Colon (tissue), 2 donors: Measurements from ENCODE around the gene KLHL28.
"Not testable (repeated sequence)": the region's sequence is repeated elsewhere in the genome, so short reads cannot be mapped to it uniquely, and the experiment has no call there.

Experiments used
- FAIRE-seq: peaks from 2 replicates; lab custom pipeline; 2012; peaks lifted over from hg19 to GRCh38; lab: Jason Lieb, UNC
- donor health status: control.
- donor health status: control.

Gene KLHL28

DNA sequence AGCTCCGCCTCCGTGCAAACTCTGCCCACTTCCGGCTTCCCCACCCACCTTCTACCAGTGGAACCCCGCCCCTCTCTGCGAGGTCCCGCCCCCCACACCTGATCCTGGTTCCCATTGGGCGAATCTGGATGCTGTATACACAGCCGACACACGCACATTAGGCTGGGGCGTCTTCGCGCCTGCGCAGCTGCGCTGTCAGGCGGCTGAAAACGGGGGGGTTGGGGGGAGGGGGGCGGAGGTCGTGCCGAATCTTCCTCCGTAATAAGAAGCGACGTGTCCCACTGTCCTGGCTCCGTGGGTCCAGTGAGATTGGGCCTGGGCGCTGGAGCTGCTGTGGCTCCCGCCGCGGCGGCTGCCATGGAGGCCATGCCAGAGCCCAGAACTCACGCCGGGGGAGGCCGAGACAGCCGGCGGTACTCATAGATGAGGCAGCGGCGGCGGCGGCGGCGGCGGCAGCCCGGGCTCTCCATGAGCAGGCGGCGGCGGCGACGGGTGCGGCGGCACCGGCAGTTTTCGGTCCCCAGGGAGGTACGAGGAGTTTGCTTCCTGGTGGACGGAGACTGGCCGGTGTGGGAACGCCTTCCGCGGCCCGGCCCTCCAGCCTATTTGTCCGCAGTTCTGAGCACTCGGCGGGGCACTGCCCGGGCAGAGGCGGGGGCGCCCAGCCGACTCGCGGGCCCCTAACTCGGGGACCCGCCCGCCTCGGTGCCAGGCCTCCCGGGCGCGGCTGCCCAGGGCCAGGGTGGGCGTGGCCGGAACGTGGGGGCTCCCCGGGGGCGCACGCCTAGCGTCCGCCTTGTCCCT, 64.5 kb downstream of the KLHL28 start:
- FAIRE-seq = no peak

GRCh38 chr14:44896275-44897040, 65.3 kb downstream of the KLHL28 start:
- FAIRE-seq = peak; percentile 89

- no peak for FAIRE-seq
Measured at GRCh38 chr14:44895716-44896115, 66.0 kb downstream of the KLHL28 start.

GRCh38 chr14:44893535-44893934, 68.2 kb downstream of the KLHL28 start:
- no peak for FAIRE-seq

- not testable (repeated sequence) for FAIRE-seq
Measured at GRCh38 chr14:44891726-44892372, 69.9 kb downstream of the KLHL28 start.

DNA sequence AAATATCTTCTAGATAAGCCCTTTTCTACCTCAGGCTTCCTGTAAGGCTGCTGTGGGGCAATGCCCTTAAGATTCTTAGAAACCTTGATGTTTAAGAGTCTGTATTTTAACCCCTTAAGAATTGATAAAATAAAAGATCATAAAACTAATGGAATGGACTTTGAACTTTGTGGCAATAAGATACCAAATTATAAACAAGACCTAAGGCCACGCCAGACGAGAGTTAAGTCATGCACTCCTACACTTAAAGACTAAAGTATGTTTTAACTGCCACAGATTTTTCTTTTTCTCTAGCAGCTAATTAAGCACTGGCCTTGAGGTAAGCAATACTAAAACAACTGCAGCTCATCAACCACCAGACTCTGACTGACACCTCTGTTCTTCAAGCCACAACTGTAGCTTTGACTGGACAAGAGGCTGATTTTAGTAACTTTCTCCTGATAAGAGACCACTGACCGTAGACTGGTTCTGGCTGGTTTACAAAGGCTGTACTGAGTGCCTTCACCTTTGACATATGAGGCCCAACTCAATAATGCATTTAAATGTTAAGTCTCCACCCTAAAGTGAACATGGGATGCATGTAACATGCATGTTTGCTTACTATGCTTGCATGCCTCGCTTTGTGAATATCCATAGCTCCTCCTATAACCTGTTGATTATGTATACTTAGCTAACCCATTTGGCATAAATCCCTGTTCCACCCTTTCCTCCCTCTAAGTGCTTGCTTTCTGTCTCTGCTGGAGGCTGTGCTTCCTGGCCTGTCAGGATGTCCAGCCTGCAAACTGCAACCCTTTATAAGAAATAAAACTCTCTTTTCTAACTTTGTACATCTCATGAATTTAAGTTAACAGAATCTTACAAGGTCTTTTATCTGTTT, 71.9 kb downstream of the KLHL28 start:
- no peak for FAIRE-seq

- FAIRE-seq = no peak
Measured at GRCh38 chr14:44887596-44887955, 74.2 kb downstream of the KLHL28 start.

- FAIRE-seq = no peak
Measured at GRCh38 chr14:44886860-44887595, 74.7 kb downstream of the KLHL28 start.

DNA sequence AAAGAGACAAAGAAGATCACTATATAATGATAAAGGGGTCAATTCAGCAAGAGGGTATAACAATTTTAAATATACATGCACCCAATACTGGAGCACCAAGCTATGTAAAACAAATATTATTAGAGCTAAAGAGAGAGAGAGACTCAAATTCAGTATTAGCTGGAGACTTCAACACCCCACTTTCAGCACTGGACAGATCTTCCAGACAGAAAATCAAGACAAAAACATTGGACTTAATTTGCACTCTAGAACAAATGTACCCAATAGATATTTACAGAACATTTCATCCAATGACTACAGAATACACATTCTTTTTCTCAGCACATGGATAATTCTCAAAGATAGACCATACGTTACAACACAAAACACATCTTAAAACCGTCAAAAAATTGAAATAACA, 81.0 kb downstream of the KLHL28 start:
- no peak for FAIRE-seq
